ENCODE measurements around the gene FAM72B. TPM values are rescaled to one million over a fixed set of nuclear protein-coding genes. Genes with fewer than 3 reads are reported as not detected.
"Not testable (repeated sequence)": the region's sequence is repeated elsewhere in the genome, so short reads cannot be mapped to it uniquely, and the experiment has no call there.

FAM72B gene
- total and polyA plus RNA-seq, 3 experiments from 2014 or later = 0.15 to 15.2 (median 12.3) TPM

GRCh38 chr1:121216676-121217075, 32.5 kb upstream of the FAM72B start:
- H3K4me1 Mint-ChIP-seq; H3K27ac ChIP-seq (ENCODE audit: low read depth, low read length); H3K4me3 ChIP-seq (ENCODE audit: low read length); H3K36me3 Mint-ChIP-seq; H3K9me3 ChIP-seq (ENCODE audit: low read length); POLR2A ChIA-PET; H3K4me1 ChIP-seq (ENCODE audit: insufficient read depth, low read length); H3K4me3 Mint-ChIP-seq; H3K27me3 ChIP-seq (ENCODE audit: insufficient read depth, low read length, poor library complexity, severe bottlenecking); CTCF ChIA-PET; H3K27ac Mint-ChIP-seq; DNase-seq; H3K36me3 ChIP-seq (ENCODE audit: insufficient read depth, low read length); H3K9me3 Mint-ChIP-seq; H3K27me3 Mint-ChIP-seq: not testable (repeated sequence)

GRCh38 chr1:121215699-121216417, 31.7 kb upstream of the FAM72B start:
- H3K36me3 ChIP-seq (ENCODE audit: insufficient read depth, low read length); H3K36me3 Mint-ChIP-seq; H3K9me3 ChIP-seq (ENCODE audit: low read length); H3K27ac Mint-ChIP-seq; H3K4me1 ChIP-seq (ENCODE audit: insufficient read depth, low read length); H3K27me3 Mint-ChIP-seq; DNase-seq; CTCF ChIA-PET; H3K4me3 ChIP-seq (ENCODE audit: low read length); H3K27ac ChIP-seq (ENCODE audit: low read depth, low read length); H3K9me3 Mint-ChIP-seq; H3K4me3 Mint-ChIP-seq; H3K27me3 ChIP-seq (ENCODE audit: insufficient read depth, low read length, poor library complexity, severe bottlenecking); POLR2A ChIA-PET; H3K4me1 Mint-ChIP-seq: not testable (repeated sequence)

- POLR2A ChIA-PET; H3K4me3 ChIP-seq (ENCODE audit: low read length); CTCF ChIA-PET; H3K9me3 Mint-ChIP-seq; H3K27me3 Mint-ChIP-seq; H3K27me3 ChIP-seq (ENCODE audit: insufficient read depth, low read length, poor library complexity, severe bottlenecking); H3K36me3 Mint-ChIP-seq; H3K27ac Mint-ChIP-seq; H3K4me1 ChIP-seq (ENCODE audit: insufficient read depth, low read length); H3K36me3 ChIP-seq (ENCODE audit: insufficient read depth, low read length); H3K27ac ChIP-seq (ENCODE audit: low read depth, low read length); H3K4me3 Mint-ChIP-seq; DNase-seq; H3K4me1 Mint-ChIP-seq; H3K9me3 ChIP-seq (ENCODE audit: low read length): not testable (repeated sequence)
These were observed 30.5 kb upstream of the FAM72B start for GRCh38 chr1:121214544-121215156.

- H3K4me3 Mint-ChIP-seq = not testable (repeated sequence)
These were observed 29.4 kb upstream of the FAM72B start for GRCh38 chr1:121213491-121213890.

GRCh38 chr1:121210778-121211177, 26.6 kb upstream of the FAM72B start:
- H3K27ac ChIP-seq (ENCODE audit: low read depth, low read length); H3K9me3 ChIP-seq (ENCODE audit: low read length); H3K4me1 ChIP-seq (ENCODE audit: insufficient read depth, low read length); H3K36me3 ChIP-seq (ENCODE audit: insufficient read depth, low read length); H3K4me3 Mint-ChIP-seq; H3K9me3 Mint-ChIP-seq; H3K27me3 ChIP-seq (ENCODE audit: insufficient read depth, low read length, poor library complexity, severe bottlenecking); POLR2A ChIA-PET; H3K4me1 Mint-ChIP-seq; DNase-seq; H3K4me3 ChIP-seq (ENCODE audit: low read length); H3K36me3 Mint-ChIP-seq; H3K27ac Mint-ChIP-seq; H3K27me3 Mint-ChIP-seq; CTCF ChIA-PET: not testable (repeated sequence)

More at GRCh38 chr1:121213491-121213890, 29.4 kb upstream of the FAM72B start:
- H3K4me1 ChIP-seq (ENCODE audit: insufficient read depth, low read length); H3K4me3 ChIP-seq (ENCODE audit: low read length); H3K27ac Mint-ChIP-seq; H3K27ac ChIP-seq (ENCODE audit: low read depth, low read length); DNase-seq; H3K27me3 ChIP-seq (ENCODE audit: insufficient read depth, low read length, poor library complexity, severe bottlenecking); H3K27me3 Mint-ChIP-seq; H3K36me3 Mint-ChIP-seq; H3K4me1 Mint-ChIP-seq; H3K9me3 ChIP-seq (ENCODE audit: low read length); POLR2A ChIA-PET; H3K36me3 ChIP-seq (ENCODE audit: insufficient read depth, low read length); CTCF ChIA-PET; H3K9me3 Mint-ChIP-seq: not testable (repeated sequence)

GRCh38 chr1:121208375-121208774, 24.2 kb upstream of the FAM72B start:
- H3K4me1 Mint-ChIP-seq; H3K27ac Mint-ChIP-seq; CTCF ChIA-PET; H3K4me3 Mint-ChIP-seq; H3K36me3 Mint-ChIP-seq; H3K27me3 ChIP-seq (ENCODE audit: insufficient read depth, low read length, poor library complexity, severe bottlenecking); POLR2A ChIA-PET; H3K9me3 ChIP-seq (ENCODE audit: low read length); H3K9me3 Mint-ChIP-seq; H3K4me1 ChIP-seq (ENCODE audit: insufficient read depth, low read length); H3K36me3 ChIP-seq (ENCODE audit: insufficient read depth, low read length); DNase-seq; H3K27me3 Mint-ChIP-seq; H3K27ac ChIP-seq (ENCODE audit: low read depth, low read length); H3K4me3 ChIP-seq (ENCODE audit: low read length): not testable (repeated sequence)

- H3K4me3 Mint-ChIP-seq; H3K4me1 Mint-ChIP-seq; POLR2A ChIA-PET; H3K9me3 ChIP-seq (ENCODE audit: low read length); H3K27me3 Mint-ChIP-seq; H3K27ac ChIP-seq (ENCODE audit: low read depth, low read length); H3K27ac Mint-ChIP-seq; CTCF ChIA-PET; H3K4me1 ChIP-seq (ENCODE audit: insufficient read depth, low read length); H3K4me3 ChIP-seq (ENCODE audit: low read length); H3K9me3 Mint-ChIP-seq; H3K27me3 ChIP-seq (ENCODE audit: insufficient read depth, low read length, poor library complexity, severe bottlenecking); H3K36me3 Mint-ChIP-seq; H3K36me3 ChIP-seq (ENCODE audit: insufficient read depth, low read length); DNase-seq: not testable (repeated sequence)
These were observed 23.2 kb upstream of the FAM72B start for GRCh38 chr1:121207328-121207727.

- H3K9me3 ChIP-seq (ENCODE audit: low read length); H3K27ac ChIP-seq (ENCODE audit: low read depth, low read length); H3K36me3 ChIP-seq (ENCODE audit: insufficient read depth, low read length); H3K36me3 Mint-ChIP-seq; H3K4me3 ChIP-seq (ENCODE audit: low read length); CTCF ChIA-PET; H3K9me3 Mint-ChIP-seq; H3K27me3 Mint-ChIP-seq; H3K27me3 ChIP-seq (ENCODE audit: insufficient read depth, low read length, poor library complexity, severe bottlenecking); H3K4me1 ChIP-seq (ENCODE audit: insufficient read depth, low read length); POLR2A ChIA-PET; H3K4me3 Mint-ChIP-seq; H3K27ac Mint-ChIP-seq; DNase-seq: not testable (repeated sequence)
- peaks cover 5 to 11% (median 6%) of the 10 kb centered on the region in 3 donors for H3K4me1 Mint-ChIP-seq
These were observed 21.9 kb upstream of the FAM72B start for GRCh38 chr1:121205786-121206711.
